OCI-LY7 (cell line): Measurements from ENCODE around the gene ARRDC5. TPM values are rescaled to one million over a fixed set of nuclear protein-coding genes. Genes with fewer than 3 reads are reported as not detected.
"Not testable (repeated sequence)": the region's sequence is repeated elsewhere in the genome, so short reads cannot be mapped to it uniquely, and the experiment has no call there.

Experiments
- BruUV-seq: library from RNA; stranded (reverse); fragments of 400-500 nt; replicated peaks from 2 replicates; lab custom pipeline; 2021; lab: Mats Ljungman, UMichigan
- CTCF ChIA-PET: fragments of 300-600 bp; sonication (Branson Sonifier 250); formaldehyde crosslinking; loops from one replicate; lab custom pipeline; 2022; ENCODE audit warnings: antibody characterized with exemption; ENCODE audit not compliant: unreplicated experiment; lab: Charles Lee
- POLR2A ChIA-PET: fragments of 300-600 bp; sonication (Branson Sonifier 250); formaldehyde crosslinking; loops from one replicate; lab custom pipeline; 2022; ENCODE audit warnings: antibody characterized with exemption; lab: Charles Lee
- DNase-seq: peaks from one replicate; pipeline ENCODE4 v3.0.0-alpha.2; 2015; ENCODE audit warnings: low spot score
- H2AFZ ChIP-seq: fragments of 200-600 bp; sonication (generic), shearing (Covaris generic); 2 replicates; pipeline ENCODE4 v1.6.1; 2014; ENCODE audit warnings: mild to moderate bottlenecking, antibody characterized with exemption, low read length, moderate library complexity
- H3K27ac ChIP-seq: fragments of 200-600 bp; sonication (generic); 2 replicates; pipeline ENCODE4 v1.5.1; 2014; ENCODE audit warnings: mixed run types, low read depth, mild to moderate bottlenecking, moderate library complexity, low read length, inconsistent platforms; ENCODE audit not compliant: poor library complexity, severe bottlenecking
- H3K36me3 ChIP-seq: fragments of 200-600 bp; sonication (generic); 2 replicates; pipeline ENCODE4 v1.6.1; 2014; ENCODE audit warnings: mild to moderate bottlenecking, antibody characterized with exemption, low read length, moderate library complexity, mixed read lengths; ENCODE audit not compliant: insufficient read depth
- H3K4me1 ChIP-seq: fragments of 200-600 bp; sonication (generic); 2 replicates; pipeline ENCODE4 v1.5.1; 2014; ENCODE audit warnings: mild to moderate bottlenecking, low read length; ENCODE audit not compliant: insufficient read depth, poor library complexity, severe bottlenecking
- H3K4me2 ChIP-seq: fragments of 200-600 bp; sonication (generic); 2 replicates; pipeline ENCODE4 v1.6.1; 2014; ENCODE audit warnings: mild to moderate bottlenecking, low read length
- H3K4me3 ChIP-seq: fragments of 200-600 bp; sonication (generic); 2 replicates; pipeline ENCODE4 v1.5.1; 2014; ENCODE audit warnings: mild to moderate bottlenecking, low read depth, low read length; ENCODE audit not compliant: poor library complexity, severe bottlenecking
- H3K79me2 ChIP-seq: fragments of 200-600 bp; sonication (generic); 2 replicates; pipeline ENCODE4 v1.6.1; 2016; ENCODE audit warnings: low read depth, mild to moderate bottlenecking, low read length, moderate library complexity, mixed read lengths; ENCODE audit not compliant: insufficient read depth
- H3K9me2 ChIP-seq: fragments of 200-600 bp; sonication (generic); 2 replicates; pipeline ENCODE4 v1.6.1; 2016; ENCODE audit warnings: mild to moderate bottlenecking, low read length, mixed read lengths; ENCODE audit not compliant: insufficient read depth
- H3K9me3 ChIP-seq: fragments of 200-600 bp; sonication (generic); 2 replicates; pipeline ENCODE4 v1.6.1; 2014; ENCODE audit warnings: mild to moderate bottlenecking, mixed run types, low read length, mixed read lengths
- H4K20me1 ChIP-seq: fragments of 200-600 bp; sonication (generic); 2 replicates; pipeline ENCODE4 v1.6.1; 2014; ENCODE audit warnings: mild to moderate bottlenecking, antibody characterized with exemption, low read length, moderate library complexity, mixed read lengths; ENCODE audit not compliant: insufficient read depth
- CTCF ChIP-seq: fragments of 200-600 bp; sonication (generic); conservative IDR thresholded peaks from 2 replicates; pipeline ENCODE4 v1.5.1; 2014; ENCODE audit warnings: mild to moderate bottlenecking, antibody characterized with exemption, low read length, moderate library complexity, mixed read lengths
- EZH2phosphoT487 ChIP-seq: fragments of 200-600 bp; sonication (generic); IDR thresholded peaks from 2 replicates; pipeline ENCODE4 v1.6.1; 2018; ENCODE audit warnings: low read depth, borderline replicate concordance, mild to moderate bottlenecking, mixed run types, antibody characterized with exemption, low read length, moderate library complexity, mixed read lengths
- intact Hi-C: fragments of 100-400 bp; cut with micrococcal nuclease; formaldehyde crosslinking; loops from one replicate; pipeline ENCODE4 v1.10.0; 2022; ENCODE audit not compliant: unreplicated experiment
- total RNA-seq, 2 experiments: library from RNA; depleted of rRNA in 1 of 2; stranded (reverse); fragments of >200 nt in 1 of 2; shearing (Covaris generic) in 1 of 2; gene quantifications; 2 replicates each; pipeline ENCODE4 v1.2.3, GENCODE V29; 2014 to 2022

ARRDC5 gene
- total RNA-seq, 2 experiments from 2014 or later: not detected

- H3K9me3 ChIP-seq: no peaks in the 10 kb centered on the region
- peaks cover 64% of the 10 kb centered on the region for H3K36me3 ChIP-seq
- H3K79me2 ChIP-seq: peaks cover 30% of the 10 kb centered on the region
- H3K27ac ChIP-seq: no peak overlapping the region
- H3K4me3 ChIP-seq: no peak overlapping the region
- no peak for TF ChIP-seq EZH2phosphoT487
- no peak for TF ChIP-seq CTCF
- no peaks in the 10 kb centered on the region for H3K9me2 ChIP-seq
- no TSS peak for BruUV-seq
- H4K20me1 ChIP-seq: no peaks in the 10 kb centered on the region
- H2AFZ ChIP-seq: no peak overlapping the region
- peaks cover 37% of the 10 kb centered on the region for H3K4me1 ChIP-seq
- intact Hi-C loops: loop anchor here (10.0 kb wide), 1 partner anchor 104 kb away; the partner anchor contains the start of gene KDM4B
- H3K4me2 ChIP-seq: no peak overlapping the region
- POLR2A ChIA-PET: no interaction called here
- CTCF ChIA-PET: no interaction called here
- DNase-seq: no peak
Observed at GRCh38 chr19:4861147-4861546, 41.5 kb downstream of the ARRDC5 start.

GRCh38 chr19:4859697-4860096 is 43.0 kb downstream of the ARRDC5 start:
- Histone ChIP-seq H3K9me2 (no peaks in the 10 kb centered on the region), H3K4me2 (no peak overlapping the region), H2AFZ (no peak overlapping the region), H3K27ac (no peak overlapping the region), H3K79me2 (peaks cover 20% of the 10 kb centered on the region; the same call in 1 of the 2 replicates), H3K9me3 (no peaks in the 10 kb centered on the region), H3K4me1 (peaks cover 26% of the 10 kb centered on the region), H4K20me1 (no peaks in the 10 kb centered on the region), H3K4me3 (no peak overlapping the region), H3K36me3 (peaks cover 75% of the 10 kb centered on the region)
- CTCF ChIA-PET: interaction anchor here (1.0 kb wide), 1 partner anchor 8 kb away, joined by 3 read pairs; no protein-coding TSS in a partner anchor
- POLR2A ChIA-PET: no interaction called here
- intact Hi-C loops: loop anchor here (10.0 kb wide), 1 partner anchor 105 kb away; the partner anchor contains the start of gene KDM4B
- TF ChIP-seq EZH2phosphoT487: no peak
- no peak for TF ChIP-seq CTCF
- DNase-seq: no peak
- BruUV-seq: no TSS peak

- H3K9me3 ChIP-seq, intact Hi-C loops, H4K20me1 ChIP-seq, H3K79me2 ChIP-seq, H3K4me1 ChIP-seq, H2AFZ ChIP-seq, H3K4me2 ChIP-seq, POLR2A ChIA-PET, H3K4me3 ChIP-seq, H3K9me2 ChIP-seq, H3K27ac ChIP-seq, BruUV-seq, DNase-seq: not testable (repeated sequence)
- CTCF ChIA-PET: interaction anchor here (0.5 kb wide), 1 partner anchor 46 kb away, joined by 3 read pairs; no protein-coding TSS in a partner anchor
- peaks cover 82% of the 10 kb centered on the region for H3K36me3 ChIP-seq
Observed at GRCh38 chr19:4856468-4856867, 46.2 kb downstream of the ARRDC5 start.

- H3K9me3 ChIP-seq, H3K4me3 ChIP-seq, H3K79me2 ChIP-seq, BruUV-seq, H4K20me1 ChIP-seq, intact Hi-C loops, H2AFZ ChIP-seq, CTCF ChIA-PET, H3K27ac ChIP-seq, H3K9me2 ChIP-seq, DNase-seq, H3K4me2 ChIP-seq: not testable (repeated sequence)
- H3K36me3 ChIP-seq: peaks cover 68% of the 10 kb centered on the region
- peaks cover 37% of the 10 kb centered on the region for H3K4me1 ChIP-seq
- POLR2A ChIA-PET: interaction anchor here (0.6 to 0.9 kb wide), 2 partner anchors 58 to 173 kb away, joined by 3 read pairs; no protein-coding TSS in a partner anchor
Observed at GRCh38 chr19:4853506-4853905, 49.2 kb downstream of the ARRDC5 start.
